Measurements from ENCODE around the gene ZNF791.

DNA sequence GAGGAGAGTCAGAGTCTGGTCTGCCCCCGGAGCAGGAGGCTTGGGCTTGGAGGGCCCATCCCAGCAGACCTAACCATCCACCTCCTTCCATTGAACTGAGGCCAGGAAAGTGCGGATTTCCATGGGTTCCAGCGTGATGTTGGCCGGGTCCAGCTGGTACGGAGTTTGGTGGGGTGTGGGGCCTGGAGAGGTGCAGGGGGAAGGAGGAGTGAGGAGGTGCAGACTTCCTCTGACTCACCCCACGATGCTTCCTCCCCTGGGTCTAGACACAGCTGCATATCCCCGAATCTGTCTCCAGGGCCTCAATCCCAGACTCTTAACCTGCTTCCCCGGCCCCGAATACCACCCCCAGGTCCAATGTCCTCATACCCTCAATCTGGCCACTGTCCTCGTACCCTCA, 35.8 kb downstream of the ZNF791 start:
- no peak for TF ChIP-seq FOXM1 (IDR thresholded peaks at IDR 0.05; ENCODE audit: borderline replicate concordance, low read depth)
- no peak for TF ChIP-seq CEBPB (IDR thresholded peaks at IDR 0.05)
- no peak for TF ChIP-seq TCF12 (IDR thresholded peaks at IDR 0.05; ENCODE audit: low read depth)
- no peak for TF ChIP-seq EP300 (IDR thresholded peaks at IDR 0.05; ENCODE audit: borderline replicate concordance)
- no peak for TF ChIP-seq TAF1 (IDR thresholded peaks at IDR 0.05; ENCODE audit: low read depth)
- no peak for TF ChIP-seq YY1 (IDR thresholded peaks at IDR 0.05; ENCODE audit: low read depth)
- no peak for TF ChIP-seq RAD21 (IDR thresholded peaks at IDR 0.05; ENCODE audit: low read depth)
- TF ChIP-seq NFIC (IDR thresholded peaks at IDR 0.05), result no peak
